ENCODE results near the gene SAMD11.
"Not testable (repeated sequence)": the region's sequence is repeated elsewhere in the genome, so short reads cannot be mapped to it uniquely, and the experiment has no call there.

SAMD11 gene

GRCh38 chr1:965526-966134, 41.9 kb downstream of the SAMD11 start:
- DNase-seq: no peak

- DNase-seq: peak; percentile 45
These were observed 42.5 kb downstream of the SAMD11 start, which contains the start of gene PLEKHN1 for GRCh38 chr1:966135-966703. TSS of gene PLEKHN1 (plus strand) at chr1:966482. CDS start at chr1:966532, 50 bp downstream.

GRCh38 chr1:966704-967300, 43.1 kb downstream of the SAMD11 start:
- peak; percentile 88 for DNase-seq

GRCh38 chr1:967466-968343, 44.0 kb downstream of the SAMD11 start:
- no peak for DNase-seq

GRCh38 chr1:969260-969855, 45.6 kb downstream of the SAMD11 start:
- no peak for DNase-seq

DNA sequence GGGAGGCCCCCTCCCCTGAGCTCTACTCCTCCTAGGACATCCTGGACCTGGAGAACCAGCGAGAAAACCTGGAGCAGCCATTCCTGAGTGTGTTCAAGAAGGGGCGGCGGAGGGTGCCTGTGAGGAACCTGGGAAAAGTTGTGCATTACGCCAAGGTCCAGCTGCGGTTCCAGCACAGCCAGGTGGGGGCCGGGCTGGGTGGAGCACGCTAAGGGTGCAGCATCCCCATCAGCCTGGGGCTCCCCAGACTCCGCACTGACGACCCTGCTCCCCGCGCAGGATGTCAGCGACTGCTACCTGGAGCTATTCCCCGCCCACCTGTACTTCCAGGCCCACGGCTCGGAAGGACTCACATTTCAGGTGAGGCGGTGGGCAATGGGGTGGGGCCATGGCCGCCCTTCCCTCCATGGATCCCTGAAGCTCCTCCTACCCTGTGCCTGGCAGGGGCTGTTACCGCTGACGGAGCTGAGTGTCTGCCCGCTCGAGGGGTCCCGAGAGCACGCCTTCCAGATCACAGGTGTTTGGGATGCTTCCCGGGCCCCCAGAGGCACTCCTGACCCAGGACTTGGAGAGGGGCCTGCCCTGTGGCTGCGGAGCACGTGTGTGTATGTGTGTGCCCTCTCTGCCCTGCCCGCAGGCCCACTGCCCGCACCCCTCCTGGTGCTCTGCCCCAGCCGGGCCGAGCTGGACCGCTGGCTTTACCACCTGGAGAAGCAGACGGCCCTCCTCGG, 46.7 kb downstream of the SAMD11 start:
- DNase-seq: no peak

DNA sequence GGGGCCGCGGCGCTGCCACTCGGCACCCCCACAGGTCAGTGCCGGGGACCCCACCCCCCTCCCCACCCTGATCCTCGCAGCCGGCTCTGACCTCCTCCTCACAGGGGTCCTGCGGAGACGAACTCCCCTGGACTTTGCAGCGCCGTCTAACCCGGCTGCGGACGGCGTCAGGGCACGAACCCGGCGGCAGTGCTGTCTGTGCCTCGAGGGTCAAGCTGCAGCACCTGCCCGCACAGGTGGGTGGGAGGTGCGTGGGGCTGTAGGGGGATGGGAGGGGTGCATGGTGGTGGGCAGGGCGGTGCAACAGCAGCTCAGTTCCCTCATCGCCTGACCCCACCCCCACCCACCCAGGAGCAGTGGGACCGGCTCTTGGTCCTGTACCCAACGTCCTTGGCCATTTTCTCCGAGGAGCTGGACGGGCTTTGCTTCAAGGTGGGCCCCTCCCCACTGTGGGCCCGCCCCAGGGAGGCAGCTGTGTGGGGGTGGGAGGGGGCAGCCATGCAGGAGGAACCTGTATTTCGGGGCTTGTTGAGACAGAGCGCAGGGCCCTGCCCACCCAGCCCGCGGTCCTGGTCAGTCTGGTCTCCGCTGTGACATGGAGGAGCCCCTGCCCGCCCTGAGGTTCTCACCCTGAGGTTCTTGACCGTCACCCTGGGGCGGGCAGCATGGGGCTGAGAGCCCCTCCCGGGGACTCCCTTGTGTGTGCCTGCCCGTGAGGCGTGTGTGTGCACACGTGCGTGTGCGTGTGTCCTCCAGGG, 47.4 kb downstream of the SAMD11 start:
- no peak for DNase-seq

GRCh38 chr1:971751-972506, 48.2 kb downstream of the SAMD11 start:
- no peak for DNase-seq

GRCh38 chr1:972726-973458, 49.2 kb downstream of the SAMD11 start:
- DNase-seq: no peak

GRCh38 chr1:973459-974292, 50.0 kb downstream of the SAMD11 start:
- no peak for DNase-seq

DNA sequence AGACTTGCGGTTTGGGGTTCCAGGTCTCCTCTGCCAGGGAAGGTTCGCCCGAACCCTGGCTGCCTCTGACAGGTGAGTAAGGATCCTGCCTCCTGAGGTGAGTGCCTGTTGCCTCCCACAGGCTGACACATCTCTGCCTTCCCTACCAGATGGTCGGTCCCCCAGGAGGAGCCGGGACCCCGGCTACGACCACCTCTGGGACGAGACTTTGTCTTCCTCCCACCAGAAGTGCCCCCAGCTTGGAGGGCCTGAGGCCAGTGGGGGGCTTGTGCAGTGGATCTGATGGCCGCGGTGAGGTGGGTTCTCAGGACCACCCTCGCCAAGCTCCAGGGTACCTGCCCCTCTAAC, 50.5 kb downstream of the SAMD11 start:
- DNase-seq: no peak

DNA sequence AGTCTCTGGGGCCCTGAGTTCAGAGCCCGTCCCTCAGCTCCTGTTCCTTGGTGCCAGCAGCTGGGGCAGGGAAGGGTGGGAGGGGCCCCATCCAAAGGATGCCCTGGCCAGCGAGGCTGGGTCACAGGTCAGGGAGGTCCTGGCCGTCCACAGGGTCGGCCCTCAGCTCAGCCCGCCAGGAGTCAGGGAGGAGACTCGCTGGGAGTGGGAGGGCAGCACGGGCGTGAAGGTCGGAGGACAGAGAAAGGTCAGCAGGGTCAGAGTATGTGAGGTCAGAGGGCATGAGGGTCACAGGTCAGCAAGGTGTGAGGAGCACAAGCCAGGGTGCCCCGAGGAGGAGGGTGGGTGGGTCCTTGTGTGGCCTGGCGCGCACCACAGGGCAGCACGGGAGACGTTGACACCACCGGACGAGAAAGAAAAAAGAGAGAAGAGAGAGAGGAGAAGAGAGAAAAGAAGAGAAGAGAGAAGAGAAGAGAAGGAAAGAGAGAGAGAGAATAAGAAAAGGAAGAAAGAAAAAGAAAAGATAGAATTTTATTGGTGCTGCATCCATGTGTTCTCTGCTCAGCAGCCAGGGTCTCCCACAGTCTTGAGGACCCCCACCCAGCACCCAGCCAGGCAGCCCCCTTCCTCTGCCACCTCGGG, 51.1 kb downstream of the SAMD11 start:
- DNase-seq: no peak

DNA sequence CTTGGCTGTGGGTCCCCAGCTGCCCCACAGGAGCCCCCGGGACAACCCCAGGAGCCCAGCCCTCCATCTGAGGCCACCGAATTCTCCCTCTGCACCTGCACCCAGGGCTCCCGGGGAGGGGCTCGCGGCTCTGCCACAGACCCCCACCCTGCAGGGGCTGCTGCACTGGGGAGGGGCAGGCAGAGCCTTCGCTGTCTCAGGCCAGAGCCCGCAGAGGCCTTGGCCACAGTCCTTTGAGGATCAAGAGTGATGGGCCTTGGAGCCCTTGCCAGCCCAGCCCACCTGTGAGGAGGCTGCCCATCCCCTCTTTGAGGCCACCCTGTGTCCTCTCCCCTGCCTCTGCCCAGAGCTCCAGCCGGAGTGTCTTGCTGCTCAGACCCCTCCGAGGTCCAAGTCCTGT, 51.6 kb downstream of the SAMD11 start:
- no peak for DNase-seq

GRCh38 chr1:975896-976683, 52.4 kb downstream of the SAMD11 start:
- DNase-seq: peak; percentile 56

DNA sequence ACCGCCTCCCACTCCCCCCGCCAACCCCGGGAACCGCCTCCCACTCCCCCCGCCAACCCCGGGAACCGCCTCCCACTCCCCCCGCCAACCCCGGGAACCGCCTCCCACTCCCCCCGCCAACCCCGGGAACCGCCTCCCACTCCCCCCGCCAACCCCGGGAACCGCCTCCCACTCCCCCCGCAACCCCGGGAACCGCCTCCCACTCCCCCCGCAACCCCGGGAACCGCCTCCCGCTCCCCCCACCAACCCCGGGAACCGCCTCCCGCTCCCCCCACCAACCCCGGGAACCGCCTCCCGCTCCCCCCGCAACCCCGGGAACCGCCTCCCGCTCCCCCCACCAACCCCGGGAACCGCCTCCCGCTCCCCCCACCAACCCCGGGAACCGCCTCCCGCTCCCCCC, 53.1 kb downstream of the SAMD11 start:
- not testable (repeated sequence) for DNase-seq

DNA sequence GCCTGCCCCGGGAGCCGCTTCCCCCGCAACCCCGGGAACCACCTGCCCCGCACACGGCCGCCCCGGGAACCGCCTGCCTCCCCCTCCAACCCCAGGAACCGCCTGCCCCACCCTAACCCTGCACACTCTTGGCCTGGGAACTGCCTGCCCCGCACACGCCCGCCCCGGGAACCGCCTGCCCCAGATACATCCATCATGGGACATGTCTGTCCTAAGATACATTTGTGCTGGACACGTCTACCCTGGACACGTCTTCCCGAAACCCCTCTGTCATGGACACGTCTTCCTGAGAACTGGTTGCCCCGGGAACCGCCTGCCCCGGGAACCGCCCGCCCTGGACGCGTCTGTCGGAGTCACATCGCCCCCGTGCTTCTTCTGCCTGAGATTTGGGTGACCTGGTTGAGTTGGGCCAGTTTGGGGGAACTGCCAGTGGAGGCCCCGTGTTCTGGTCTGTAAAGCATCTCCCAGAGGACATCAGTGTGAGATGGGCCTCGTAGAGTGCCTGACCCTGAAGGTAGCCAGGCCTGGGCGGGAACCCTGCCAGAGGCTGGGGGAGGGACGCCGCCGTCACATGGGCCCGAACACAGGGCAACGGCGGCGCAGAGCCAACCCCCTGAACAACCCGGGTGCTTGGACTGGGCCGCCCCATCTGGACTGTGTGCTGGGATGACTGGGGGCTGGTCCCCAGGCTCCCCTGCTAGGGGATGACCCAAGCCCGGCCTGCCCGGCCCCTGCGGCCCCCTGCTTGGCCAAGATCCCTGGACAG, 54.5 kb downstream of the SAMD11 start:
- no peak for DNase-seq

Measured in activated CD4-positive, alpha-beta T cell treated with anti-CD3 and anti-CD28 coated beads, Interleukin-2, Interleukin-6, amounts not matched to agents 100 ng/mL and 50 ng/mL, durations not matched to agents 16 hours and 8 hours (primary cell).